ENCODE data around the gene THEMIS. TPM values are rescaled to one million over a fixed set of nuclear protein-coding genes. Genes with fewer than 3 reads are reported as not detected.
"Not testable (repeated sequence)": the region's sequence is repeated elsewhere in the genome, so short reads cannot be mapped to it uniquely, and the experiment has no call there.

THEMIS gene
- total and polyA plus RNA-seq, 2 experiments from 2014 or later: not detected

DNA sequence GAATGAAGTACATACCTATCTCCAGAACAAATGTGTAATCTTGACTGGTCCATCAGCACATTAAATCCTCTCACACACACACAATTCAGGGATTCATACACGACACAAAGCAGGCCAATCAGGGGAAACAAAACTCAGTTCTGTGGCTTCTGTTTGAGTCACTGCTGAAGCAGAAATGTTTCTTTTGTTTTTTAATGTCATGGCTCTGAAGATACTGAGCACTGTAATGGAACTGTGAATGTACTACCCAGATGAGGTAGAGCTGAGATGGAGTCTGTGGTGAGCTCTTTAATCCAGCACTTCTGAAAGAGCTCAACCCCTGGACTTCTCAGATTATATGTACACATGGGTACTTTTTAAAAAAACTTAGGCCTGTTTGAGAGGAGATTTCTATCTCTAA is 116.4 kb downstream of the THEMIS start (continued):
- TF ChIP-seq, protein P1, sequence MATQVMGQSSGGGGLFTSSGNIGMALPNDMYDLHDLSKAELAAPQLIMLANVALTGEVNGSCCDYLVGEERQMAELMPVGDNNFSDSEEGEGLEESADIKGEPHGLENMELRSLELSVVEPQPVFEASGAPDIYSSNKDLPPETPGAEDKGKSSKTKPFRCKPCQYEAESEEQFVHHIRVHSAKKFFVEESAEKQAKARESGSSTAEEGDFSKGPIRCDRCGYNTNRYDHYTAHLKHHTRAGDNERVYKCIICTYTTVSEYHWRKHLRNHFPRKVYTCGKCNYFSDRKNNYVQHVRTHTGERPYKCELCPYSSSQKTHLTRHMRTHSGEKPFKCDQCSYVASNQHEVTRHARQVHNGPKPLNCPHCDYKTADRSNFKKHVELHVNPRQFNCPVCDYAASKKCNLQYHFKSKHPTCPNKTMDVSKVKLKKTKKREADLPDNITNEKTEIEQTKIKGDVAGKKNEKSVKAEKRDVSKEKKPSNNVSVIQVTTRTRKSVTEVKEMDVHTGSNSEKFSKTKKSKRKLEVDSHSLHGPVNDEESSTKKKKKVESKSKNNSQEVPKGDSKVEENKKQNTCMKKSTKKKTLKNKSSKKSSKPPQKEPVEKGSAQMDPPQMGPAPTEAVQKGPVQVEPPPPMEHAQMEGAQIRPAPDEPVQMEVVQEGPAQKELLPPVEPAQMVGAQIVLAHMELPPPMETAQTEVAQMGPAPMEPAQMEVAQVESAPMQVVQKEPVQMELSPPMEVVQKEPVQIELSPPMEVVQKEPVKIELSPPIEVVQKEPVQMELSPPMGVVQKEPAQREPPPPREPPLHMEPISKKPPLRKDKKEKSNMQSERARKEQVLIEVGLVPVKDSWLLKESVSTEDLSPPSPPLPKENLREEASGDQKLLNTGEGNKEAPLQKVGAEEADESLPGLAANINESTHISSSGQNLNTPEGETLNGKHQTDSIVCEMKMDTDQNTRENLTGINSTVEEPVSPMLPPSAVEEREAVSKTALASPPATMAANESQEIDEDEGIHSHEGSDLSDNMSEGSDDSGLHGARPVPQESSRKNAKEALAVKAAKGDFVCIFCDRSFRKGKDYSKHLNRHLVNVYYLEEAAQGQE (IDR thresholded peaks at IDR 0.05; ENCODE audit: unreplicated experiment): no peak

DNA sequence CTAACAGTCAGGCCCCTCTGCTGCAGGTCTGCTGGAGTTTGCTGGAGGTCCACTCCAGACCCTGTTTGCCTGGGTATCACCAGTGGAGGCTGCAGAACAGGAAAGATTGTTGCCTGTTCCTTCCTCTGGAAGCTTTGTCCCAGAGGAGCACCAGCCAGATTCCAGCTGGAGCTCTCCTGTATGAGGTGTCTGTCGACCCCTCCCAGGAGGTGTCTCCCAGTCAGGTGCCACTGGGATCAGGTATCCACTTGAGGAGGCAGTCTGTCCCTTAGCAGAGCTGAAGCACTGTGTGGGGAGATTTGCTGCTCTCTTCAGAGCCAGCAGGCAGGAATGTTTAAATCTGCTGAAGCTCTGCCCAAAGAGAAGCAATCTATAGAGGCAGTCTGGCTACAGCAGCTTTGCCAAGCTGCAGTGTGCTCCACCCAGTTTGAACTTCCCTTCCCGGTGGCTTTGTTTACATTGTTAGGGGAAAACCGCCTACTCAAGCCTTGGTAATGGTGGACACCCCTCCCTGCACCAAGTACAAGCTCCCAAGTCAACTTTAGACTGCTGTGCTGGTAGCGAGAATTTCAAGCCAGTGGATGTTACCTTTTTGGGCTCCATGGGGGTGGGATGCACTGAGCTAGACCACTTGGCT is 119.1 kb downstream of the THEMIS start:
- DNase-seq (ENCODE audit: low spot score): peak; percentile 4
- H3K4me1 Mint-ChIP-seq; H3K4me1 ChIP-seq (ENCODE audit: insufficient read depth); H3K27ac ChIP-seq (ENCODE audit: low read depth); H3K4me3 ChIP-seq; H3K27me3 ChIP-seq (ENCODE audit: insufficient read depth); H2AFZ ChIP-seq; H3K36me3 Mint-ChIP-seq (ENCODE audit: low read depth); H3K27me3 Mint-ChIP-seq (ENCODE audit: insufficient read depth, low read depth, poor library complexity); H3K4me3 Mint-ChIP-seq; H3K27ac Mint-ChIP-seq; H3F3A ChIP-seq (replicated peaks; ENCODE audit: low read depth); H3K36me3 ChIP-seq (ENCODE audit: insufficient read depth); ATAC-seq; H4K20me1 ChIP-seq (replicated peaks; ENCODE audit: insufficient read depth); H3K79me2 ChIP-seq (replicated peaks; ENCODE audit: insufficient read depth); H3K9me2 ChIP-seq (ENCODE audit: insufficient read depth); H3K9me3 Mint-ChIP-seq; H3K4me2 ChIP-seq: not testable (repeated sequence)

- TF ChIP-seq CTCF (conservative IDR thresholded peaks at IDR 0.05; ENCODE audit: low read depth in 2 of 2): no peak
- TF ChIP-seq POLR2AphosphoS5 (IDR thresholded peaks at IDR 0.05; ENCODE audit: low read depth): no peak
- TF ChIP-seq, protein P2, sequence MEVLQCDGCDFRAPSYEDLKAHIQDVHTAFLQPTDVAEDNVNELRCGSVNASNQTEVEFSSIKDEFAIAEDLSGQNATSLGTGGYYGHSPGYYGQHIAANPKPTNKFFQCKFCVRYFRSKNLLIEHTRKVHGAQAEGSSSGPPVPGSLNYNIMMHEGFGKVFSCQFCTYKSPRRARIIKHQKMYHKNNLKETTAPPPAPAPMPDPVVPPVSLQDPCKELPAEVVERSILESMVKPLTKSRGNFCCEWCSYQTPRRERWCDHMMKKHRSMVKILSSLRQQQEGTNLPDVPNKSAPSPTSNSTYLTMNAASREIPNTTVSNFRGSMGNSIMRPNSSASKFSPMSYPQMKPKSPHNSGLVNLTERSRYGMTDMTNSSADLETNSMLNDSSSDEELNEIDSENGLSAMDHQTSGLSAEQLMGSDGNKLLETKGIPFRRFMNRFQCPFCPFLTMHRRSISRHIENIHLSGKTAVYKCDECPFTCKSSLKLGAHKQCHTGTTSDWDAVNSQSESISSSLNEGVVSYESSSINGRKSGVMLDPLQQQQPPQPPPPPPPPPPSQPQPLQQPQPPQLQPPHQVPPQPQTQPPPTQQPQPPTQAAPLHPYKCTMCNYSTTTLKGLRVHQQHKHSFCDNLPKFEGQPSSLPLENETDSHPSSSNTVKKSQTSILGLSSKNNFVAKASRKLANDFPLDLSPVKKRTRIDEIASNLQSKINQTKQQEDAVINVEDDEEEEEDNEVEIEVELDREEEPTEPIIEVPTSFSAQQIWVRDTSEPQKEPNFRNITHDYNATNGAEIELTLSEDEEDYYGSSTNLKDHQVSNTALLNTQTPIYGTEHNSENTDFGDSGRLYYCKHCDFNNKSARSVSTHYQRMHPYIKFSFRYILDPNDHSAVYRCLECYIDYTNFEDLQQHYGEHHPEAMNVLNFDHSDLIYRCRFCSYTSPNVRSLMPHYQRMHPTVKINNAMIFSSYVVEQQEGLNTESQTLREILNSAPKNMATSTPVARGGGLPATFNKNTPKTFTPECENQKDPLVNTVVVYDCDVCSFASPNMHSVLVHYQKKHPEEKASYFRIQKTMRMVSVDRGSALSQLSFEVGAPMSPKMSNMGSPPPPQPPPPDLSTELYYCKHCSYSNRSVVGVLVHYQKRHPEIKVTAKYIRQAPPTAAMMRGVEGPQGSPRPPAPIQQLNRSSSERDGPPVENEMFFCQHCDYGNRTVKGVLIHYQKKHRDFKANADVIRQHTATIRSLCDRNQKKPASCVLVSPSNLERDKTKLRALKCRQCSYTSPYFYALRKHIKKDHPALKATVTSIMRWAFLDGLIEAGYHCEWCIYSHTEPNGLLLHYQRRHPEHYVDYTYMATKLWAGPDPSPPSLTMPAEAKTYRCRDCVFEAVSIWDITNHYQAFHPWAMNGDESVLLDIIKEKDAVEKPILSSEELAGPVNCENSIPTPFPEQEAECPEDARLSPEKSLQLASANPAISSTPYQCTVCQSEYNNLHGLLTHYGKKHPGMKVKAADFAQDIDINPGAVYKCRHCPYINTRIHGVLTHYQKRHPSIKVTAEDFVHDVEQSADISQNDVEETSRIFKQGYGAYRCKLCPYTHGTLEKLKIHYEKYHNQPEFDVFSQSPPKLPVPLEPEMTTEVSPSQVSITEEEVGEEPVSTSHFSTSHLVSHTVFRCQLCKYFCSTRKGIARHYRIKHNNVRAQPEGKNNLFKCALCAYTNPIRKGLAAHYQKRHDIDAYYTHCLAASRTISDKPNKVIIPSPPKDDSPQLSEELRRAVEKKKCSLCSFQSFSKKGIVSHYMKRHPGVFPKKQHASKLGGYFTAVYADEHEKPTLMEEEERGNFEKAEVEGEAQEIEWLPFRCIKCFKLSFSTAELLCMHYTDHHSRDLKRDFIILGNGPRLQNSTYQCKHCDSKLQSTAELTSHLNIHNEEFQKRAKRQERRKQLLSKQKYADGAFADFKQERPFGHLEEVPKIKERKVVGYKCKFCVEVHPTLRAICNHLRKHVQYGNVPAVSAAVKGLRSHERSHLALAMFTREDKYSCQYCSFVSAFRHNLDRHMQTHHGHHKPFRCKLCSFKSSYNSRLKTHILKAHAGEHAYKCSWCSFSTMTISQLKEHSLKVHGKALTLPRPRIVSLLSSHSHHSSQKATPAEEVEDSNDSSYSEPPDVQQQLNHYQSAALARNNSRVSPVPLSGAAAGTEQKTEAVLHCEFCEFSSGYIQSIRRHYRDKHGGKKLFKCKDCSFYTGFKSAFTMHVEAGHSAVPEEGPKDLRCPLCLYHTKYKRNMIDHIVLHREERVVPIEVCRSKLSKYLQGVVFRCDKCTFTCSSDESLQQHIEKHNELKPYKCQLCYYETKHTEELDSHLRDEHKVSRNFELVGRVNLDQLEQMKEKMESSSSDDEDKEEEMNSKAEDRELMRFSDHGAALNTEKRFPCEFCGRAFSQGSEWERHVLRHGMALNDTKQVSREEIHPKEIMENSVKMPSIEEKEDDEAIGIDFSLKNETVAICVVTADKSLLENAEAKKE (CRISPR knock-in tag; IDR thresholded peaks at IDR 0.05): 0 out of 2 replicates have a peak, but pooled peaks have one; percentile 21
- no peak for TF ChIP-seq EZH2phosphoT487 (IDR thresholded peaks at IDR 0.05; ENCODE audit: unreplicated experiment)
- no peak overlapping the region for H3K27ac ChIP-seq (ENCODE audit: low read depth)
- no peaks in the 10 kb centered on the region for H3K36me3 ChIP-seq (ENCODE audit: insufficient read depth)
- no peaks in the 10 kb centered on the region for H3F3A ChIP-seq (replicated peaks; ENCODE audit: low read depth)
- Mint-ChIP-seq H3K9me3 (no peaks in the 10 kb centered on the region), H3K36me3 (ENCODE audit: low read depth) (no peaks in the 10 kb centered on the region), H3K4me1 (no peaks in the 10 kb centered on the region), H3K4me3 (no peak overlapping the region), H3K27ac (no peak overlapping the region; the same call in 1 of the 2 replicates), H3K27me3 (ENCODE audit: insufficient read depth, low read depth, poor library complexity) (no peaks in the 10 kb centered on the region)
- H3K4me3 ChIP-seq: no peak overlapping the region
- no peaks in the 10 kb centered on the region for H3K27me3 ChIP-seq (ENCODE audit: insufficient read depth)
- no peaks in the 10 kb centered on the region for H3K4me1 ChIP-seq (ENCODE audit: insufficient read depth)
- H2AFZ ChIP-seq: peak overlapping the region; percentile 77; the same call in 1 of the 2 replicates
- no peaks in the 10 kb centered on the region for H4K20me1 ChIP-seq (replicated peaks; ENCODE audit: insufficient read depth)
- H3K79me2 ChIP-seq (replicated peaks; ENCODE audit: insufficient read depth): no peaks in the 10 kb centered on the region
- H3K4me2 ChIP-seq: no peak overlapping the region
- ATAC-seq (no peak; the same call in 2 of the 3 replicates), DNase-seq (ENCODE audit: low spot score) (peak; percentile 11)
- no peaks in the 10 kb centered on the region for H3K9me2 ChIP-seq (ENCODE audit: insufficient read depth)
These were observed 124.5 kb downstream of the THEMIS start for GRCh38 chr6:127776320-127776719.
